Upper lobe of left lung (tissue), 6 donors: ENCODE measurements around the gene MAML2. TPM values are rescaled to one million over a fixed set of nuclear protein-coding genes. Genes with fewer than 3 reads are reported as not detected.

Source experiments
- ATAC-seq, 2 donors: fragments of 200-7000 bp; cut with Tn5 transposase; one replicate each; pipeline ENCODE4 v1.9.1; 2022; ENCODE audit warnings: mild to moderate bottlenecking in 2 of 2, moderate library complexity in 2 of 2; ENCODE audit not compliant: low FRiP score in 2 of 2
- DNase-seq, 2 donors: peaks; one replicate each; pipeline ENCODE4 v3.0.0-alpha.2; 2019 to 2020
- H3K27ac ChIP-seq, 4 donors: fragments of 200-600 bp; sonication (generic); one replicate each; pipeline ENCODE4 v1.5.1; 2016 to 2019
- H3K27me3 ChIP-seq, 4 donors: fragments of 200-600 bp; sonication (generic); one replicate each; pipeline ENCODE4 v1.5.1; 2017 to 2019
- H3K36me3 ChIP-seq, 4 donors: fragments of 200-600 bp; sonication (generic); one replicate each; pipeline ENCODE4 v1.5.1; 2016 to 2019
- H3K4me1 ChIP-seq, 4 donors: fragments of 200-600 bp; sonication (generic); one replicate each; pipeline ENCODE4 v1.5.1; 2018 to 2019
- H3K4me3 ChIP-seq, 4 donors: fragments of 200-600 bp; sonication (generic); one replicate each; pipeline ENCODE4 v1.5.1; 2017 to 2019; ENCODE audit warnings: mild to moderate bottlenecking in 2 of 4, moderate library complexity in 1 of 4
- H3K9me3 ChIP-seq, 4 donors: fragments of 200-600 bp; sonication (generic); one replicate each; pipeline ENCODE4 v1.5.1; 2018 to 2019
- EP300 ChIP-seq, 4 donors: sonication (generic); formaldehyde crosslinking; IDR thresholded peaks; one replicate each; pipeline ENCODE4 v1.5.1; 2017; ENCODE audit warnings: antibody characterized with exemption in 4 of 4, control low read depth in 2 of 4
- POLR2A ChIP-seq, 4 donors: fragments of 450-650 bp; IDR thresholded peaks; one replicate each; pipeline ENCODE4 v1.5.1; 2016 to 2017; ENCODE audit warnings: antibody characterized with exemption in 4 of 4, mild to moderate bottlenecking in 2 of 4
- POLR2AphosphoS5 ChIP-seq, 2 donors: sonication (generic); formaldehyde crosslinking; IDR thresholded peaks; one replicate each; pipeline ENCODE4 v1.5.1; 2017; ENCODE audit warnings: antibody characterized with exemption in 2 of 2
- WGBS, 2 donors: methylation state at CpG; one replicate each; pipeline ENCODE4 v1.1.5; 2017 to 2018; 5-methylcytosine and 5-hydroxymethylcytosine counted together
- total RNA-seq, 6 donors: library from RNA; depleted of rRNA in 4 of 6; stranded (reverse); fragments of >200 nt in 4 of 6; gene quantifications; one replicate each; pipeline versions ENCODE4 v1.1.0 to v1.2.1, GENCODE V29; 2016 to 2021
- TF ChIP-seq, protein P1 (sequence below), 6 experiments: fragments of 450-650 bp in 4 of 6; fragments of 200-600 bp in 2 of 6; sonication (generic) in 2 of 6; IDR thresholded peaks; one replicate each; pipeline ENCODE4 v1.5.1; 2016 to 2019; ENCODE audit warnings: antibody characterized with exemption in 6 of 6
- donor health status: DM: no; HTN: no; CAD: no; lungs with moderate emphysema.
- donor health status: DM: no; HTN: yes; CAD: no; lungs with severe emphysema.

Gene MAML2
- total RNA-seq, 6 donors from 2014 or later, result 19.5 to 36.6 (median 26.3) TPM

DNA sequence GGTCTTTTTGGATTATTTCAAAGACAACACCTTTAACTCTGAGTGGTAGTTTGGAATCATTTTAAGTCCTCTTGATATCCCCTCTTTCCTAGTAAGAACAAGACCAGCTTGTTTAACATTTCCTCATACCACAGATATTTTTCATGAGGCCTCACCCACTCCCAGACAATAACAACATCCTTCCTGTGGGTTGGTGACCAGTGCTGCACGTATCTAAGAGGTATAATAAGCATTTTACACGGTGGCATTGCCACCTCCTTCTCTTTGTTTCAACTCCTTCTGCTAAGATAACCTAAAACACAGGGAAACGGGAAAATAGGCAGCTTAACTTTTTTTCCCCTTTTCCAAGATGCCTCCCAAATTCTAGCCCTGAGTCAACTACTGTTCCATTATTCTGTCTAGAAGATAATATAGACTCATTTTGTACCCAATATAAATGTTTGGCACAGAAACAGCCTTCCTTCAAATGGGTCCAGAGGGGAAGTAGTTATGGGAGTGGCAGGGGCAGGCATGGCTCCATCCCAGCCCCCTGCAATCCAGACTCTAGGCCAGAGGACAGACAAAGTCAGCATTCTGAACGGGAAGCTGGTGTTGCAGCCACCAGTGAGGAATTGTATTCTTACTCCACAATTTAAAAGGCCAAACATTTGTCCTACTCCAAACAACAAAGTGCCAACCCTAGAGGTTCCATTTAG lies 28.5 kb downstream of the MAML2 start:
- peak overlapping the region; percentile 66 to 82 (median 76) for H3K27ac ChIP-seq
- H3K27me3 ChIP-seq, result no peaks in the 10 kb centered on the region
- WGBS, 2 donors, result 15 to 23% methylated on average over 4 of the region's 4 CpGs
- DNase-seq, result no peak
- no peaks in the 10 kb centered on the region for H3K36me3 ChIP-seq
- TF ChIP-seq EP300 (IDR thresholded peaks at IDR 0.05), result no peak
- TF ChIP-seq POLR2AphosphoS5 (IDR thresholded peaks at IDR 0.05), result no peak
- TF ChIP-seq, protein P1, sequence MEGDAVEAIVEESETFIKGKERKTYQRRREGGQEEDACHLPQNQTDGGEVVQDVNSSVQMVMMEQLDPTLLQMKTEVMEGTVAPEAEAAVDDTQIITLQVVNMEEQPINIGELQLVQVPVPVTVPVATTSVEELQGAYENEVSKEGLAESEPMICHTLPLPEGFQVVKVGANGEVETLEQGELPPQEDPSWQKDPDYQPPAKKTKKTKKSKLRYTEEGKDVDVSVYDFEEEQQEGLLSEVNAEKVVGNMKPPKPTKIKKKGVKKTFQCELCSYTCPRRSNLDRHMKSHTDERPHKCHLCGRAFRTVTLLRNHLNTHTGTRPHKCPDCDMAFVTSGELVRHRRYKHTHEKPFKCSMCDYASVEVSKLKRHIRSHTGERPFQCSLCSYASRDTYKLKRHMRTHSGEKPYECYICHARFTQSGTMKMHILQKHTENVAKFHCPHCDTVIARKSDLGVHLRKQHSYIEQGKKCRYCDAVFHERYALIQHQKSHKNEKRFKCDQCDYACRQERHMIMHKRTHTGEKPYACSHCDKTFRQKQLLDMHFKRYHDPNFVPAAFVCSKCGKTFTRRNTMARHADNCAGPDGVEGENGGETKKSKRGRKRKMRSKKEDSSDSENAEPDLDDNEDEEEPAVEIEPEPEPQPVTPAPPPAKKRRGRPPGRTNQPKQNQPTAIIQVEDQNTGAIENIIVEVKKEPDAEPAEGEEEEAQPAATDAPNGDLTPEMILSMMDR (IDR thresholded peaks at IDR 0.05), result no peak
- TF ChIP-seq POLR2A (IDR thresholded peaks at IDR 0.05), result no peak
- peaks cover 67 to 76% (median 74%) of the 10 kb centered on the region in 4 donors for H3K4me1 ChIP-seq
- no peak overlapping the region for H3K4me3 ChIP-seq
- ATAC-seq, result peak; percentile 68 to 77
- H3K9me3 ChIP-seq, result no peaks in the 10 kb centered on the region

DNA sequence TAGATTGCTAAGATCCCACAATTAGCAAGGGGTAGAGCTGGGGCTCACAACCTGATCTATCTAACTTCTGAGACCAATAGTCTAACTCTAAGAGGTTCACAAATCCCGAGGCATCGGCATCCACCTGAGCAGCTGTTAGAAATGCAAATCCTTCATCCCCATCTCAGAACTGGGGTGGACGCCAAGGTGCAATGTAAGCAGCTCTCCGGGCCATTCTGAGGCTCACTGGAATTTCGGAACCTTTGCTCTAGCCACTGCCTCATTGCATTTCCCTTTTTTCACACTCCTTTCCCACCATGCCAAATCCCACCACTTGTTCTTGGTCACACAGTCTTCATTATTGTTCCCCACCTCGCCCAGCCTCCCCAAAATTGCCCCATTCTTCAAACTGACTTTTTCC lies 29.8 kb downstream of the MAML2 start:
- DNase-seq (peak in 1 of 2 donors; percentile 38), ATAC-seq (no peak)
- Histone ChIP-seq H3K9me3 (no peaks in the 10 kb centered on the region), H3K36me3 (no peaks in the 10 kb centered on the region), H3K27me3 (no peaks in the 10 kb centered on the region), H3K4me3 (no peak overlapping the region), H3K27ac (peak overlapping the region; percentile 66 to 82 (median 76)), H3K4me1 (peaks cover 66 to 75% (median 70%) of the 10 kb centered on the region in 4 donors)
- TF ChIP-seq EP300 (IDR thresholded peaks at IDR 0.05) (no peak), POLR2AphosphoS5 (IDR thresholded peaks at IDR 0.05) (no peak), POLR2A (IDR thresholded peaks at IDR 0.05) (no peak)
- TF ChIP-seq, protein P1 (IDR thresholded peaks at IDR 0.05), result no peak
- WGBS, 2 donors, result 54 to 55% methylated on average over 6 of the region's 6 CpGs

DNA sequence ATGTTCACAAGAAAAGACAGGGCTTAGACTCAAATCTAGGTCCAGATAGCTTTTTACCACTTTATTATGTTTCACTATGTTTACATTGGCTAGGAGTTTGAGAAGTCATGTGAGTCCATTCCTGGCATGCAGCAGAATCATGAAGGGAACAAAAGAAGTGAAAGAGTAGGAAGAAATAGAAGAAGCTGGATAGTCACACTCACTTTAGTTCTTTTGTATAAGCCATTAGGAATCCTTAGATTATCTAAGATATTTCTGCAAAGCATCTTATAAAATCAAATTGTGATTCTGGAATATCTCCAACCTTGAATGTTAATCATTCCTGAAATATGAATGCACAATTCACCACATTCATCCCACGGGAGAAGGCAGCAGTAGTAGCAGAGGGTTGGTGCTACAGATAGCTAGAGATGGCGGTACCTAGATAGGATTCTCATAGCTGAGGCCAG lies 31.9 kb downstream of the MAML2 start:
- peak overlapping the region in 2 of 4 donors; percentile 36 to 78 for H3K27ac ChIP-seq
- TF ChIP-seq POLR2A (IDR thresholded peaks at IDR 0.05) (no peak), POLR2AphosphoS5 (IDR thresholded peaks at IDR 0.05) (no peak), EP300 (IDR thresholded peaks at IDR 0.05) (no peak)
- TF ChIP-seq, protein P1 (IDR thresholded peaks at IDR 0.05), result no peak
- ATAC-seq, result no peak
- DNase-seq, result no peak
- peaks cover 66 to 78% (median 67%) of the 10 kb centered on the region in 4 donors for H3K4me1 ChIP-seq
- H3K4me3 ChIP-seq, result no peak overlapping the region
- no peaks in the 10 kb centered on the region for H3K9me3 ChIP-seq
- H3K36me3 ChIP-seq, result no peaks in the 10 kb centered on the region
- WGBS, 2 donors, result 52 to 63% methylated on average over 2 of the region's 2 CpGs
- H3K27me3 ChIP-seq, result no peaks in the 10 kb centered on the region

DNA sequence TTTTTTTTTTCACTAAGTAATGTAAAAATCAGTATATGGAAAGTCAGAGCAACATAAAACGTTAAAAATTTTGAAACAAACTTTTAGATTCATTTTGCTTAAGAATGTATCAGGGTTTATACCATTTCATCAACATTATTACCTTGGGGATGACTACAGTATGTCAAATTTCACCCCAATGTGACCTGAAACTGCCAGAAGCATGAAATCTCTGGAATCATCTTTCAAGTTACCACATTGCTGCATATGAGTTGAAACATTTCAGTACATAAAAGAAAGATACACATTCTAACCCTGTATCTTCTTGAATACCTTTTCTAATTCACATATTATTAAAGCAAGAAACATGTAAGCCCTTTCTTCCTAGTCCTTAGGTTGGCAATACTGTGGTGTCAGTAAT lies 32.8 kb downstream of the MAML2 start:
- Histone ChIP-seq H3K9me3 (no peaks in the 10 kb centered on the region), H3K4me1 (peaks cover 62 to 81% (median 66%) of the 10 kb centered on the region in 4 donors), H3K27ac (no peak overlapping the region), H3K27me3 (no peaks in the 10 kb centered on the region), H3K36me3 (no peaks in the 10 kb centered on the region), H3K4me3 (no peak overlapping the region)
- DNase-seq (no peak), ATAC-seq (no peak)
- TF ChIP-seq EP300 (IDR thresholded peaks at IDR 0.05), result no peak
- TF ChIP-seq POLR2A (IDR thresholded peaks at IDR 0.05), result no peak
- no peak for TF ChIP-seq POLR2AphosphoS5 (IDR thresholded peaks at IDR 0.05)
- 73 to 77% methylated on average over 1 of the region's 1 CpG for WGBS, 2 donors

DNA sequence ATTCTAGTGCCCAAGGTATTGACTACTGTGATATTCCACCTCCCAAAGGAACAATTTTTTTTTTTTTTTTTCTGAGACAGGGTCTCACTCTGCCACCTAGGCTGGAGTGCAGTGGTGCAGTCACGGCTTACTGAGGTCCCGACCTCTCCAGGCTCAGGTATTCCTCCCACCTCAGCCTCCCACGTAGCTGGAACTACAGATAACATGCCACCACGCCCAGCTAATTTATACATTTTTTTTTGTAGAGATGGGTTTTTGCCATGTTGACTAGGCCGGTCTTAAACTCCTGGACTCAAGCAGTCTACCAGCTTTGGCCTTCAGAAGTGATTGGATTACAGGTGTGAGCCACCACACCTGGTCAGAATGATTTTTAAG lies 33.4 kb downstream of the MAML2 start:
- H3K4me1 ChIP-seq, result peaks cover 56 to 77% (median 61%) of the 10 kb centered on the region in 4 donors

More for the DNA sequence above, 33.4 kb downstream of the MAML2 start:
- Histone ChIP-seq H3K36me3 (no peaks in the 10 kb centered on the region), H3K27ac (no peak overlapping the region), H3K27me3 (no peaks in the 10 kb centered on the region), H3K4me3 (no peak overlapping the region), H3K9me3 (no peaks in the 10 kb centered on the region)
- DNase-seq (no peak), ATAC-seq (no peak)
- TF ChIP-seq, protein P1 (IDR thresholded peaks at IDR 0.05), result no peak
- no peak for TF ChIP-seq EP300 (IDR thresholded peaks at IDR 0.05)
- TF ChIP-seq POLR2A (IDR thresholded peaks at IDR 0.05), result no peak
- TF ChIP-seq POLR2AphosphoS5 (IDR thresholded peaks at IDR 0.05), result no peak
- 80 to 97% methylated on average over 5 of the region's 5 CpGs for WGBS, 2 donors
